GM12875 (cell line): ENCODE data around the gene CA7.

Experiments used
- H3K4me3 ChIP-seq: one replicate; pipeline ENCODE4 v1.5.1; 2011; ENCODE audit warnings: low read depth, low read length, control low read depth
- CTCF ChIP-seq: IDR thresholded peaks from 2 replicates; pipeline ENCODE4 v1.5.1; 2011; ENCODE audit warnings: low read depth, mild to moderate bottlenecking, control low read depth, inconsistent platforms, low read length, moderate library complexity, borderline replicate concordance; ENCODE audit not compliant: insufficient read depth

CA7 gene

GRCh38 chr16:66846266-66846665 is 2.1 kb downstream of the CA7 start:
- no peak for TF ChIP-seq CTCF
- H3K4me3 ChIP-seq: no peak overlapping the region

GRCh38 chr16:66846831-66847230 is 2.6 kb downstream of the CA7 start:
- TF ChIP-seq CTCF: no peak

GRCh38 chr16:66847533-66848067 is 3.4 kb downstream of the CA7 start:
- no peak overlapping the region for H3K4me3 ChIP-seq
- TF ChIP-seq CTCF: no peak

More at GRCh38 chr16:66846831-66847230, 2.6 kb downstream of the CA7 start:
- H3K4me3 ChIP-seq: no peak overlapping the region

- no peak overlapping the region for H3K4me3 ChIP-seq
- no peak for TF ChIP-seq CTCF
These were observed 4.0 kb downstream of the CA7 start for GRCh38 chr16:66848172-66848571.

GRCh38 chr16:66849021-66849420 is 4.8 kb downstream of the CA7 start:
- TF ChIP-seq CTCF: no peak

GRCh38 chr16:66849549-66849948 is 5.3 kb downstream of the CA7 start:
- no peak for TF ChIP-seq CTCF
- no peak overlapping the region for H3K4me3 ChIP-seq

More at GRCh38 chr16:66849021-66849420, 4.8 kb downstream of the CA7 start:
- H3K4me3 ChIP-seq: no peak overlapping the region

GRCh38 chr16:66850115-66850815 is 6.1 kb downstream of the CA7 start:
- no peak overlapping the region for H3K4me3 ChIP-seq
- no peak for TF ChIP-seq CTCF
